Measurements from ENCODE around the gene NEMP2.
"Not testable (repeated sequence)": the region's sequence is repeated elsewhere in the genome, so short reads cannot be mapped to it uniquely, and the experiment has no call there.

NEMP2 gene

GRCh38 chr2:190524928-190525327, 9.6 kb downstream of the NEMP2 start:
- DNase-seq = no peak

GRCh38 chr2:190519975-190520767, 14.4 kb downstream of the NEMP2 start:
- DNase-seq = no peak

GRCh38 chr2:190517468-190517867, 17.1 kb downstream of the NEMP2 start:
- DNase-seq = no peak

- no peak for DNase-seq
Measured at GRCh38 chr2:190515687-190516086, 18.8 kb downstream of the NEMP2 start.

DNA sequence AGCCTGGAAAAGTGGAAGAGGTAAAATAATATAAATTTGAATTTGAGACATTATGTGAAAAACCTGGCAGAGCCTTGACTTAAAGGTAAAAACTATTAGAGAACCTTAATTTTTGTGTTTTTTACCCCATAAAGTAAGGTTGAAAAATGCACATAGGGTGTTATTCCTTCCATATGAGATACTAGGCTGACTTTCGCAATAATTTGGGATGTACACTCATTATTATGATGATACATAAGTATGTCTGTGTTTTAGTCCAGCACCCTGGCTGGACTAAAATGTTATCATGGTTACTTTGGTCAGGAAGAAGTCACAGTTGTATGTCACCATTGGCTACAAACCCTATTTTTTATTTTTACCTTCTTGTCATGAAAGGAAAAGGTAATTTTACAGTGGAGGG, 19.8 kb downstream of the NEMP2 start:
- no peak for DNase-seq

DNA sequence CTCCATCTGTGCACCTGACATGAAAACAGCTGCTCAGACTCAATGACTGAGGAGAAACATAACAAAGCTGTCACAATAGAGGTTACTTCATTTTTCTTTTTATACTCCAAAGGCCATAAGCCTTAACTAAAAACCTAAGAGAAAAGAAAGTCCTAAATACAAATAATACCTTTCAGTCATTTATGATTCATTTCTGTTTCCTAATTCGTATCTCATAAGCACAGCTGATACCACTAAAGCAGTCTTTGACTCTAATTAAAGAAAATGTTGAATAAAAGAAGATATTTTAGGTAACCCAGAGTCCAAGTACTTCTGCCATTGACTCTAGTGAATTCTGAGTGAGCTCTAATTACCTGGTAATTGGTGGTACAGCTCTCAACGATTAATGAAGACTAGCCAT, 20.6 kb downstream of the NEMP2 start:
- no peak for DNase-seq

DNA sequence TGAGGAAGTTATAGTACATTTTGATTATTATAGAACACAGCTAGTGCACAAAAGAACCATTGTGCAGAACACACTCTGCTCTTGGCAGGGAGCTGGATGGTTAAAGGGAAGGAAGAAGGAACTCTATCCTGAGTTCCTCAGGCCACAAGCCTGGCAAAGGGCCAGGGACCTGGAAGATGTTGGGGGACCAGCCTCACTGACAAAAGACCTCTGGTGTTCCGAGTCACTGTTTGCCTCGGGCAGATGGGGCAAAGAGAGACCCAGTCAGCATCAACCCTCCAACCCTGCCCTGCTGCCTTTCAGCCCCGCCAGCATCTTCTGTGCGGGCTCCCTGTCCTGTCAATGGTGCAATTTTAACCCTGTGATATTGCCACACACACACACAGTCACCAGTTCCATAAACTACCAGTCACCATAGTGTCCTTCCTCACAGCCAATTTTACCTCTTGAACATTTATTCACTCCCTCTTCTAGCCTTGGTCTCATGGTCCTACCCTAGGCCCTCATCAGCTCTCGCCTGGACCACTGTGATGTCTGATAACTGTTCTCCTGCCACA, 21.9 kb downstream of the NEMP2 start:
- no peak for DNase-seq

DNA sequence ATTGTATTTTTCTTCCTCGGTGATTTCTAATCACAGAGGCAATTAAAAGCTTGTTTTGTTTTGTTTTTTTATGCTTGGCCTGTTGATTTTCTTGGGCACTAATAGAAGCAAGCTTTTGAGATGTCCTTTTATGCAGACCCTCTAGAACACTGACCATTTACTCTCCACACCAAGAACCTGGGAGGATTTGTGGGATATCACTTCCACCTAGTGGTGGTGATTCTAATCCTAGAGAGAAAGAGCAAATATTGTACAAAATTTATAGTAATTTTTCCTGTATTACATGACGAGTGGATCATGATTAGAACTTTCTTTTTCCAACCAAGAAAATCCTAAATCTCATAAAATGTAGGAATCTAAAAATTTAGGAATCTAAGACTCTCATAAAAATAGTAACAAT, 23.4 kb downstream of the NEMP2 start:
- no peak for DNase-seq

DNA sequence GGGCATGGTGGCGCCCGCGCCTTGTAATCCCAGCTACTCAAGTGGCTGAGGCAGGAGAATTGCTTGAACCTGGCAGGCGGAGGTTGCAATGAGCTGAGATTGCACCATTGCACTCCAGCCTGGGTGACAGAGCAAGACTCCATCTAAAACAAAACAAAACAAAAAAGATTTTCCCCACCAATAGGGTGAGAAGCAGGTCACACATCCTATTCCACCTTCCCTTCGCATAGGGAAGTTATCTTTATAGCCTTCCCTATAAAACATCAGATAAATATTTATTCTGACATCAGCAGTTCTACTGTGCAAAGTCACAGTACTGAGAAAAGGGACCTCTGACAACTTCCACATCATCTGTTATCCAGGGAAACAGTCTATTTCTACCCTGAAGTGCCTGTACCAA, 24.6 kb downstream of the NEMP2 start:
- not testable (repeated sequence) for DNase-seq

GRCh38 chr2:190507135-190507534, 27.4 kb downstream of the NEMP2 start:
- no peak for DNase-seq

GRCh38 chr2:190506666-190507065, 27.9 kb downstream of the NEMP2 start:
- no peak for DNase-seq

DNA sequence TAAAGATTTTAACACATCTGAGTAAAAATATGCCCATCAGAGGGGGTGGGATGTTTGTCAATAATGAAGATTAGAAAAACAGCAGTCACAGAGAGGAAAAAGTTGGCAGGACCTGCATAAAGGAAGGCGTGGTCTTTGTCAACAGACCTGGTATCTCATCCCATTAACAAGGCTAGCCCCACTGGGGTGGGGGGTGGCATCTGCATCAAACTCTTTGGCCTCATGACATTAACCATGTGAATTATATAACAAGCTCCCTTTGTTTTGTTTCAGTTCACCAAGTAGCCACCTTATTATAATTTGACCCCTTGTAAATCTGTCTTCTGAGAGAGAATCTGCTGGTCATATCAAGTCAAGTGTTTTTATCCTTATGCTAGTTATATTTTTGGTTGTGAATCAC, 28.8 kb downstream of the NEMP2 start:
- no peak for DNase-seq

DNA sequence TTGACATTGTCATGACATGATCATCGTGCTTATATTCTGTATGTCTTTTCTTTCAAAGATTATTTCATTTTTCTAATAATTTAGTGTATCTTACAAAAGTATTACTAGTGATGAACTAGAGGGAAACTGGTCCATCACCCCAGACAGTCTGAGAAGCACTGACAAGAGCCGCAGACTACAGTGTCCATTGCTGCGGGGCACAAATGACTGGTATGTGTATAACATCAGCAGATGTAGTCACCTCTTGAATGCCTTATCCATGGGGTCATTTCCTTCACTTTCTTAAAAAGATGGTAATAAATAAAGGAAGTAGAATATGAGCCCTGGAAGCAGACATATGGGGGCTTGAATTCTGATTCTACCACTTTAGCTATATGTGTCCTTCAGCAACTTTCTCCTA, 29.6 kb downstream of the NEMP2 start:
- no peak for DNase-seq

GRCh38 chr2:190503088-190503487, 31.4 kb downstream of the NEMP2 start:
- DNase-seq = no peak

- DNase-seq = no peak
Measured at GRCh38 chr2:190501702-190502407, 32.7 kb downstream of the NEMP2 start.

GRCh38 chr2:190501231-190501630, 33.3 kb downstream of the NEMP2 start:
- DNase-seq = no peak

- DNase-seq = no peak
Measured at GRCh38 chr2:190500054-190500502, 34.4 kb downstream of the NEMP2 start.

DNA sequence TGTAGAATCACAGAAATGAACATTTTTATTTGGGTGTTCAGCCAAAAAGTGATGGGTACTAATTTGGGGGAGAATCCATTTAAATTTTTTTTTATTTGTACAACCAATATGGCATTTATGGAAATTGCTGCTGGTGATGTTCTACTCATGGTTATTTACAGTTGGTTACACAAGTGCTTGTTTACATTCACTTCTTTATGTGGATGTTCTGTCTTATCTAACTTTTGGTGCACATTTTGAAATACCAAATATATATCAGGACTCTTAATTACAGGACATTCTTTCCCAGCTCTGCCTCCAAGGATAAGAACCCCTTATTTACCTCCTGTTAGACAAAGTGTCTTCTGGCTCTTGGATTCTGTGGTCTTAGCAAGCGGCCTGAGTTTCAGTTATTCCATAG, 35.2 kb downstream of the NEMP2 start:
- DNase-seq = no peak

DNA sequence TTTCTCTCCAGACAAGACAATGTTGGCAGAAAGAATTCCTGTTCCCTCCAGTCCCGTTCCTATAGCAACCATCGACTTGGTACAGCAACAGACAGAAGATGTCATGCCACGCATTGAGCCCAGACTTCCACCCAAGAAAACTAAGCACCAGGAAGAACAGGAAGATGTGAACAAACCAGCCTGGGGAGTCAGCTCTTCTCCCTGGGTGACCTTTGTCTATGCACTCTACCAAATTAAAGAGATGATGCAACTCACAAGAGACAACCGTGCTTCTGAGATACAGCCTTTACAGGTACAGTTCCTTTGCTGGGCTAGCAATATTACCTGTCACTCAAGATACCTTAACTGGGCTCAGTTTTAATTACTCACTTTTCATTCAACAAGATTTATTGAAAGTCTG, 37.1 kb downstream of the NEMP2 start:
- no peak for DNase-seq

DNA sequence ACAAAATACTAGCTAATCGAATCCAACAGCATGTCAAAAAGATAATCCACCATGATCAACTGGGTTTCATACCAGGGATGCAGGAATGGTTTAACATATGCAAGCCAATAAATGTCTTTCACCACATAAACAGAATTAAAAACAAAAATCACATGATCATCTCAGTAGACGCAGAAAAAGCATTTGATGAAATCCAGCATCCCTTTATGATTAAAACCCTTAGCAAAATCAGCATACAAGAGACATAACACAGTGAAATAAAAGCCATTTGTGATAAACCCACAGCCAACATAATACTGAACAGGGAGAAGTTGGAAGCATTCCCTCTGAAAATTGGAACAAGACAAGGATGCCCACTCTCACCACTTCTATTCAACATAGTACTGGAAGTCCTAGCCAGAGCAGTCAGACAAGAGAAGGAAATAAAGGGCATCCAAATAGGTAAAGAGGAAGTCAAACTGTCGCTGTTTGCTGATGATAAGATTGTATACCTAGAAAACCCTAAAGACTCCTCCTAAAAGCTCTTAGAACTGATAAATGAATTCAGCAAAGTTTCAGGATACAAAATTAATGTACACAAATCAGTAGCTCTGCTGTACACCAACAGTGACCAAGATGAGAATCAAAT, 39.8 kb downstream of the NEMP2 start:
- not testable (repeated sequence) for DNase-seq

- DNase-seq = no peak
Measured at GRCh38 chr2:190493095-190493494, 41.4 kb downstream of the NEMP2 start.

DNA sequence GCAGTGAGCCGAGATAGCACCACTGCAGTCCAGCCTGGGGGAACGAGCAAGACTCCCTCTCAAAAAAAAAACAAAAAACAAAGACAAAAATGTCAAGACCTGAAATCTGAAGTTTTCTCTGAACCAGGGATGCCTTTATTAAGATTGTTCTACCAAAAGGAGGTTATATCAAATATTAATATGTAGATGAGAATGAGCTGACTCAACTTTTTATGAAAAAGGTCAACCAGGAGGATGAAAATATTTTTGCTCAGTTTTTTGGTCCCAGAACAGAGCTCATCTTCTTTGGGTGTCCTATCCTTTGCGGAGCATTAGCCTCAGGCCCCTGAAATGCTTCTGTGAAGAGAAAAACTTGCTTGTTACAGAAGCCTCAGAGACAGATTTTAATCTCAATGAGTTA, 44.0 kb downstream of the NEMP2 start:
- DNase-seq = no peak

DNA sequence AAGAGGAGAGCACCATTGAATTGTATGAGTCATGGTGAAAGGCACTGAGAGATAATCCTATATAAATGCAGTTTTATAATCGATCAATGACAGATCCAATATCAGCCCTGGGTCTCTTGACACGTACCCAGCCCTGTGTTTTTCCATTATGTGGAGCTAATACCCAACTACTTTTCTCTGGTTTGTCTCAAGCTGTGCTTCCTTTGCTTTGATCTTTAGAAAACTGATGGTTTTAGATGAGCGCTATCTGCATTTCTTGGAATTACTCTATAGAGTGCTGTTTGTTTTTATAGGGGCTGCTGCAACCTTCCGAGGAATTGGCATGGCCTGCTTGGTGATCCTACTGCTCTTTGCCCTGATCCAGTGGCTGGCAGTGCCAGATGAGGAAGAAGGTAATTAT, 45.0 kb downstream of the NEMP2 start:
- no peak for DNase-seq
